Prostate gland (tissue), 2 donors: ENCODE measurements around the gene ALG8. TPM values are rescaled to one million over a fixed set of nuclear protein-coding genes. Genes with fewer than 3 reads are reported as not detected.

ENCODE experiments used
- DNase-seq: peaks from one replicate; pipeline ENCODE4 v3.0.0-alpha.2; 2019; ENCODE audit warnings: low spot score
- H3K27ac ChIP-seq, 2 donors: fragments of 200-600 bp; sonication (generic); 2 replicates each; pipeline ENCODE4 v1.5.1; 2017 to 2019
- H3K27me3 ChIP-seq: fragments of 200-600 bp; sonication (generic); replicated peaks from 2 replicates; pipeline ENCODE4 v1.5.1; 2019; ENCODE audit not compliant: insufficient read depth
- H3K36me3 ChIP-seq, 2 donors: fragments of 200-600 bp; sonication (generic); 1 replicate in 1 of 2; 2 replicates in 1 of 2; pipeline versions ENCODE4 v1.5.1 to v1.8.1; 2017 to 2019
- H3K4me1 ChIP-seq: fragments of 200-600 bp; sonication (generic); replicated peaks from 2 replicates; pipeline ENCODE4 v1.5.1; 2019
- H3K4me3 ChIP-seq, 2 donors: fragments of 200-600 bp; sonication (generic); 2 replicates each; pipeline ENCODE4 v1.5.1; 2017 to 2019
- H3K9me3 ChIP-seq: fragments of 200-600 bp; sonication (generic); 2 replicates; pipeline ENCODE4 v1.5.1; 2017
- CTCF ChIP-seq, 4 experiments: fragments of 200-600 bp in 2 of 4; fragments of 450-650 bp in 2 of 4; sonication (generic) in 2 of 4; IDR thresholded peaks; 1 replicate in 3 of 4; 2 replicates in 1 of 4; pipeline ENCODE4 v1.5.1; 2016 to 2019; ENCODE audit warnings: antibody characterized with exemption in 4 of 4, mild to moderate bottlenecking in 2 of 4, moderate library complexity in 2 of 4
- POLR2A ChIP-seq: fragments of 450-650 bp; IDR thresholded peaks from one replicate; pipeline ENCODE4 v1.6.1; 2016; ENCODE audit warnings: antibody characterized with exemption, mild to moderate bottlenecking
- POLR2AphosphoS5 ChIP-seq: sonication (generic); formaldehyde crosslinking; IDR thresholded peaks from one replicate; pipeline ENCODE4 v1.6.1; 2017; ENCODE audit warnings: antibody characterized with exemption
- WGBS: methylation state at CpG from one replicate; pipeline ENCODE4 v1.1.5; 2018; 5-methylcytosine and 5-hydroxymethylcytosine counted together
- intact Hi-C: fragments of 100-400 bp; cut with DNase I; formaldehyde crosslinking; loops from one replicate; pipeline ENCODE4 v1.14.2; 2022
- total RNA-seq, 2 donors: library from RNA; depleted of rRNA; stranded (reverse); fragments of >200 nt; gene quantifications; one replicate each; pipeline ENCODE4 v1.1.0, GENCODE V29; 2016

ALG8 gene
- total RNA-seq, 2 donors from 2014 or later, result 34.0 to 50.3 TPM

- no peak overlapping the region for H3K4me3 ChIP-seq
- no peaks in the 10 kb centered on the region for H3K9me3 ChIP-seq
- H3K27ac ChIP-seq, result no peak overlapping the region
- TF ChIP-seq CTCF (IDR thresholded peaks at IDR 0.05), result no peak
- TF ChIP-seq POLR2A, result no peak
- TF ChIP-seq POLR2AphosphoS5, result no peak
- no peaks in the 10 kb centered on the region for H3K27me3 ChIP-seq
- H3K4me1 ChIP-seq, result peaks cover 12% of the 10 kb centered on the region
- WGBS, result 90% methylated on average over 8 of the region's 8 CpGs
- H3K36me3 ChIP-seq, result no peaks in the 10 kb centered on the region
- DNase-seq, result no peak
- intact Hi-C loops, result no loop called here
These were observed 57.3 kb downstream of the ALG8 start for GRCh38 chr11:78082146-78082545.

- intact Hi-C loops, result no loop called here
- Histone ChIP-seq H3K36me3 (no peaks in the 10 kb centered on the region), H3K9me3 (no peaks in the 10 kb centered on the region), H3K27me3 (no peaks in the 10 kb centered on the region), H3K4me3 (no peak overlapping the region), H3K27ac (no peak overlapping the region), H3K4me1 (peaks cover 12% of the 10 kb centered on the region)
- no peak for TF ChIP-seq CTCF (IDR thresholded peaks at IDR 0.05)
- no peak for TF ChIP-seq POLR2A
- no peak for TF ChIP-seq POLR2AphosphoS5
- DNase-seq, result no peak
- WGBS, result 93% methylated on average over 6 of the region's 6 CpGs
These were observed 57.8 kb downstream of the ALG8 start for GRCh38 chr11:78081583-78081982.

- Histone ChIP-seq H3K4me3 (no peak overlapping the region), H3K4me1 (peaks cover 12% of the 10 kb centered on the region), H3K9me3 (no peaks in the 10 kb centered on the region), H3K27me3 (no peaks in the 10 kb centered on the region), H3K27ac (no peak overlapping the region), H3K36me3 (no peaks in the 10 kb centered on the region)
- no peak for TF ChIP-seq POLR2A
- TF ChIP-seq POLR2AphosphoS5, result no peak
- no peak for TF ChIP-seq CTCF (IDR thresholded peaks at IDR 0.05)
- no peak for DNase-seq
- 81% methylated on average over 11 of the region's 11 CpGs for WGBS
- intact Hi-C loops, result no loop called here
These were observed 58.5 kb downstream of the ALG8 start for GRCh38 chr11:78080818-78081495.

- Histone ChIP-seq H3K27ac (peak overlapping the region; percentile 83 to 84), H3K27me3 (no peaks in the 10 kb centered on the region), H3K9me3 (no peaks in the 10 kb centered on the region), H3K4me3 (peak overlapping the region; percentile 83 to 87), H3K36me3 (no peaks in the 10 kb centered on the region), H3K4me1 (peaks cover 12% of the 10 kb centered on the region)
- WGBS, result 60% methylated on average over 23 of the region's 23 CpGs
- intact Hi-C loops, result no loop called here
- no peak for DNase-seq
- TF ChIP-seq POLR2AphosphoS5, result no peak
- no peak for TF ChIP-seq CTCF (IDR thresholded peaks at IDR 0.05)
- TF ChIP-seq POLR2A, result no peak
These were observed 59.2 kb downstream of the ALG8 start for GRCh38 chr11:78080084-78080817.
